H1 (cell line): Measurements from ENCODE around the gene PPP3R2.
"Not testable (repeated sequence)": the region's sequence is repeated elsewhere in the genome, so short reads cannot be mapped to it uniquely, and the experiment has no call there.

Experiments used
- CHD2 ChIP-seq: IDR thresholded peaks from 2 replicates; pipeline ENCODE4 v1.6.1; 2012; ENCODE audit warnings: low read length, improper control_type of control experiment
- CHD7 ChIP-seq: fragments of 300-600 bp; sonication (generic); IDR thresholded peaks from 2 replicates; pipeline ENCODE4 v1.7.1; 2012; ENCODE audit warnings: low read length, moderate library complexity, mild to moderate bottlenecking, inconsistent platforms; ENCODE audit not compliant: insufficient replicate concordance
- CTCF ChIP-seq, 3 experiments: IDR thresholded peaks; 1 replicate in 2 of 3; 2 replicates in 1 of 3; pipeline versions ENCODE4 v1.5.1 to v1.6.1; 2011; ENCODE audit warnings: low read length in 3 of 3, mild to moderate bottlenecking in 3 of 3, inconsistent platforms in 2 of 3, low read depth in 1 of 3, moderate library complexity in 1 of 3; ENCODE audit not compliant: insufficient read depth in 1 of 3; ENCODE audit errors: control extremely low read depth in 1 of 3
- EGR1 ChIP-seq: IDR thresholded peaks from 2 replicates; pipeline ENCODE4 v1.6.1; 2011; ENCODE audit warnings: low read depth, low read length, borderline replicate concordance
- JUND ChIP-seq: IDR thresholded peaks from 2 replicates; pipeline ENCODE4 v1.6.1; 2011; ENCODE audit warnings: mild to moderate bottlenecking, improper control_type of control experiment, low read length
- POLR2A ChIP-seq, 2 experiments: IDR thresholded peaks; 1 replicate in 1 of 2; 2 replicates in 1 of 2; pipeline ENCODE4 v1.6.1; 2011; ENCODE audit warnings: low read depth in 2 of 2, low read length in 2 of 2, mild to moderate bottlenecking in 2 of 2; ENCODE audit errors: control extremely low read depth in 1 of 2
- POLR2AphosphoS5 ChIP-seq: IDR thresholded peaks from 2 replicates; pipeline ENCODE4 v1.6.1; 2011; ENCODE audit warnings: low read depth, low read length
- RAD21 ChIP-seq, 2 experiments: IDR thresholded peaks in 1 of 2; conservative IDR thresholded peaks in 1 of 2; 2 replicates each; pipeline ENCODE4 v1.6.1; 2011; ENCODE audit warnings: low read depth in 2 of 2, low read length in 2 of 2, improper control_type of control experiment in 1 of 2, inconsistent platforms in 1 of 2, mild to moderate bottlenecking in 1 of 2, moderate library complexity in 1 of 2
- RFX5 ChIP-seq: IDR thresholded peaks from 2 replicates; pipeline ENCODE4 v1.6.1; 2011; ENCODE audit warnings: low read depth, low read length, improper control_type of control experiment, borderline replicate concordance
- TAF1 ChIP-seq: IDR thresholded peaks from 2 replicates; pipeline ENCODE4 v1.6.1; 2011; ENCODE audit warnings: mild to moderate bottlenecking, low read depth, low read length
- ZNF274 ChIP-seq: IDR thresholded peaks from 2 replicates; pipeline ENCODE4 v1.7.0; 2012; ENCODE audit warnings: low read length, borderline replicate concordance; ENCODE audit errors: extremely low read depth

GRCh38 chr9:101549472-101550098 is 45.2 kb downstream of the PPP3R2 start:
- peak; percentile 2 to 12 (median 10); a peak in 2 of 4 replicates for TF ChIP-seq CTCF (IDR thresholded peaks at IDR 0.05; ENCODE audit: control extremely low read depth in 1 of 3, insufficient read depth in 1 of 3, low read depth in 1 of 3, low read length in 3 of 3)
- not testable (repeated sequence) for TF ChIP-seq EGR1; RFX5; POLR2A (IDR thresholded peaks at IDR 0.05; ENCODE audit: control extremely low read depth in 1 of 2, low read depth in 2 of 2, low read length in 2 of 2); JUND; POLR2AphosphoS5; ZNF274; CHD2; TAF1; CHD7
- peak; percentile 30 to 39; a peak in 3 of 4 replicates for TF ChIP-seq RAD21 (IDR thresholded peaks at IDR 0.05 in 1 of 2, conservative IDR thresholded peaks at IDR 0.05 in 1 of 2; ENCODE audit: low read depth in 2 of 2, low read length in 2 of 2)
